Right cardiac atrium (tissue), 5 donors: ENCODE results near the gene CNTNAP2. TPM values are rescaled to one million over a fixed set of nuclear protein-coding genes. Genes with fewer than 3 reads are reported as not detected.

ENCODE experiments used
- ATAC-seq, 2 donors: fragments of 200-7000 bp; cut with Tn5 transposase; one replicate each; pipeline versions ENCODE4 v1.8.0 to v1.9.1; 2020; ENCODE audit warnings: moderate library complexity in 2 of 2, mild to moderate bottlenecking in 1 of 2
- DNase-seq, 3 donors: peaks; one replicate each; pipeline ENCODE4 v3.0.0-alpha.2; 2020
- H3K27ac ChIP-seq: one replicate; pipeline ENCODE4 v1.5.1; 2013; ENCODE audit warnings: mild to moderate bottlenecking, low read length, control low read depth, moderate library complexity
- H3K27me3 ChIP-seq: one replicate; pipeline ENCODE4 v1.6.1; 2013; ENCODE audit not compliant: control insufficient read depth, insufficient read depth
- H3K4me1 ChIP-seq: one replicate; pipeline ENCODE4 v1.6.1; 2013; ENCODE audit warnings: low read length; ENCODE audit not compliant: control insufficient read depth, insufficient read depth
- H3K4me3 ChIP-seq: one replicate; pipeline ENCODE4 v1.5.1; 2013; ENCODE audit warnings: low read length, control low read depth
- H3K9me3 ChIP-seq: one replicate; pipeline ENCODE4 v1.6.1; 2013; ENCODE audit warnings: low read length; ENCODE audit not compliant: control insufficient read depth
- WGBS: extraction: QIAGEN DNeasy Blood & Tissue Kit; methylation state at CpG from one replicate; pipeline ENCODE4 v1.1.7; 2013; 5-methylcytosine and 5-hydroxymethylcytosine counted together
- intact Hi-C, 4 donors: fragments of 100-400 bp; cut with DNase I; formaldehyde crosslinking; loops; one replicate each; pipeline versions ENCODE4 v1.11.0 to v1.14.0; 2022 to 2023
- polyA plus RNA-seq: library from polyadenylated mRNA; stranded (reverse); fragments of 200-250 nt; gene quantifications from one replicate; pipeline ENCODE4 v1.2.3, GENCODE V29; 2013
- total RNA-seq, 4 donors: library from RNA; stranded (reverse); fragmentation: NEBNext Ultra II Directional; extraction: Animal tissue kit (Norgen Biotek cat#: 25700); gene quantifications; one replicate each; pipeline ENCODE4 v1.2.1, GENCODE V29; 2021
- donor health status: healthy with polysubstance abuse.
- donor health status: DM: no; HTN: yes; CAD: no.
- donor health status: DM: no; HTN: no; CAD: no.
- donor health status: DM: no; HTN: yes; CAD: no; lungs with severe emphysema.
- donor health status: DM: yes; HTN: yes; CAD: no.

CNTNAP2 gene
- total and polyA plus RNA-seq, 5 donors, result 0.23 to 1.7 (median 0.91) TPM; not detected in 1

DNA sequence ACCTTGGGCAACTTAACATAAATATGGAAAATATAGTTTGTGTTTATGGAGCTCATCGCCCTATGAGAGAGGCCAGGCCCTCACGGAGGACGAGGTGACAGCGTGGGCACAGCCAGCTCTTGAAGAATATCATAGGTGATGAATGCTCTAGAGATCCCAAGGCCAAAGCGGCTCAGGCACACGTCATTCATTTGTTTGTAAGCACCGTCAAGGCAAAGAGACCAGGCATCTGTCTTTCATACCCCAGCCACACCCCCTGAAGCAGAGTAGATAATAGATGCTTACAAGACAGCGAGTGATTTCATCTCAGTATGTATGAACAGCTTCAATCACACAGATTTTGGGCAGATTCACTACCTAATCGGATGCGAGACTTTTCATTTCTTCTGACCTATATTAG is 2231.9 kb downstream of the CNTNAP2 start:
- DNase-seq (no peak), ATAC-seq (no peak)
- no peak overlapping the region for H3K27ac ChIP-seq
- no peaks in the 10 kb centered on the region for H3K27me3 ChIP-seq
- no peak overlapping the region for H3K4me3 ChIP-seq
- no peaks in the 10 kb centered on the region for H3K4me1 ChIP-seq
- 77% methylated on average over 10 of the region's 10 CpGs for WGBS
- intact Hi-C loops, result no loop called here
- no peaks in the 10 kb centered on the region for H3K9me3 ChIP-seq

DNA sequence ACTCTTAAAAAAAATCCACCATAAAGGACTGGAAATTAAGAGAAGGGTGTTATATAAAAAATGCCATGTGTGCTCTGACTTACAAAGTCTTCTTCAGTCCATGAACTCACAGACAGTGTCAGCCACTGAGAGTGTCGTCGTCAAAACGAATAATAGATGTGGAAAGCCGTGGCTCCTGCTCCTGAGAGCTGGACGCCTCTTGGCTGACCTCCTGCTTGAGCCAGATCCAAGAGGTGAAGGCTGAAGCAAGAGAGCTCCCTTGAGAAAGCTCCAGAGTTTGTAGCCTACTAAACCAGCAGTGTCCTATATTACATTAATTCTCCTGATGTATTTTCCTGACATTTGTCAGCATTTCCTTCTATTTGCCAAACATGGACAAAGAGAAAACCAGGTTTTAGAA is 2239.7 kb downstream of the CNTNAP2 start:
- DNase-seq (peak; percentile 72 to 88 (median 85)), ATAC-seq (peak; percentile 84 to 86)
- Histone ChIP-seq H3K9me3 (no peaks in the 10 kb centered on the region), H3K4me1 (no peaks in the 10 kb centered on the region), H3K4me3 (no peak overlapping the region), H3K27ac (no peak overlapping the region), H3K27me3 (no peaks in the 10 kb centered on the region)
- 27% methylated on average over 5 of the region's 5 CpGs for WGBS
- intact Hi-C loops, result no loop called here

DNA sequence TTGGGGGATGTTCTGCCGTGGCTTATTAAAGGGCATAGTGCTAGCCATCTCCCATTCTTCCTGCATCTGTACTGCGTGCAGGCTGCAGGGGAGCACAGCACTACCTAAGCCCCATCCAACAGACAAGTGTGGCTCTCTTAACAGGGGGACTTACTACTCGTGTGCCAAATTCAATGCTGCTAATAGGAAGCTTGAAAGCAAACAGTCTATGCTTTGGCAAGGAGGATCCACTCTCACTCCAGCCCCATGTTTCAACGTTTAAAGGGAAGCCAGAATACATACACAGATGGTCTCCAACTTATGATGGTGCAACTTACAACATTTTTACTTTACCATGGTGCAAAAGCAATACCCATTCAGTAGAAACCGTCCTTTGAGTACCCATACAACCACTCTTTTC is 2245.9 kb downstream of the CNTNAP2 start:
- ATAC-seq (no peak), DNase-seq (no peak)
- no peaks in the 10 kb centered on the region for H3K9me3 ChIP-seq
- 77% methylated on average over 5 of the region's 5 CpGs for WGBS
- no peak overlapping the region for H3K27ac ChIP-seq
- intact Hi-C loops, result no loop called here
- no peaks in the 10 kb centered on the region for H3K4me1 ChIP-seq
- no peak overlapping the region for H3K4me3 ChIP-seq
- no peaks in the 10 kb centered on the region for H3K27me3 ChIP-seq

DNA sequence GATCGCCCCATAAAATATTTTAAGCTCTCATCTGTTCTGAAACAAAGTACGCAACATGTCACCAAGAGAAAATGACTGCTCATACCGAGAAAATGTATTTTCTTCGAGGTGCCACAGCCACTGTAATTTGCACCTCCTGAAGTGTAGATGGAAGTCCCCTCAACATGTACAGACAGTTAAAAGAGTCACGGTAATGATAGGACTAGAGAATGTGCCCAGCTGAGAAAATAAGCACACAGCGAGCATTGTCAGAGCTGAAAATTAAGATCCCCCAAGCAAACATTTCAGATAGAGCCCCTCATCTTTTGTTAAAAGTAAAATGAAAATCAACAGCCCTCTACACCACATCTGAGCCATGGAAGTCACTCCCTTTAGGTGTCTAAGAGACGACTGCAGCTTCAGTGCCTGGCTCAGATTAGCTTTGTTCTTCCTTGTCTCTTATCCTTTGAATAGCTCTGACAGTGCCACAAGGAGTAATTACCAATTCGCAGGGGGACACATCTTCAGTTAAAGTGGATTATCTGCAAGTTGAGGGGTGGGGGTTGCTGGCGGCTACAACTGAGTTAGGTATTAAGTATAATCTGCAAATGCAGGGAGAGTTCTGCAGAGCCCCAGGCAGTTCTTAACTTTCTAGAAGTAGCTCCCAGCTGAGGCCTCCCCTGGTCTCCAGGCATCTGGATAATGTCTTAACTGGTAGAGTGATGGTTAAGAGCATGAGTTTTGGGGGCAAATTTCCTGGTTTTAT is 2251.3 kb downstream of the CNTNAP2 start:
- Histone ChIP-seq H3K4me3 (no peak overlapping the region), H3K9me3 (no peaks in the 10 kb centered on the region), H3K27ac (no peak overlapping the region), H3K4me1 (no peaks in the 10 kb centered on the region), H3K27me3 (no peaks in the 10 kb centered on the region)
- ATAC-seq (no peak), DNase-seq (no peak)
- WGBS, result 71% methylated on average over 9 of the region's 9 CpGs
- intact Hi-C loops, result no loop called here

DNA sequence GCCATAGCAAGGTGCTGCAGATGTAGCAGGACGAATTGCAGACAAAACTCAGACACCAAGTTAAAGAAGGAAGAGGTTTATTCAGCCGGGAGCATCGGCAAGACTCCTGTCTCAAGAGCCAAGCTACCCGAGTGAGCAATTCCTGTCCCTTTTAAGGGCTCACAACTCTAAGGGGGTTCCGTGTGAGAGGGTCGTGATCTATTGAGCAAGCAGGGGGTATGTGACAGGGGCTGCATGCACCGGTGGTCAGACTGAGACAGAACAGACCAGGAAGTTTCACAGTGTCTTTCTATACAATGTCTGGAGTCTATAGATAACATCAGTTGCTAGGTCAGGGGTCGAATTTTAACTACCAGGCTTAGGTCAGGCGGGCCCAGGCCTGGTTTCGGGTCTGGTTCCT is 2252.0 kb downstream of the CNTNAP2 start:
- ATAC-seq (no peak), DNase-seq (no peak)
- intact Hi-C loops, result no loop called here
- WGBS, result 88% methylated on average over 10 of the region's 10 CpGs
- no peaks in the 10 kb centered on the region for H3K27me3 ChIP-seq
- H3K4me1 ChIP-seq, result no peaks in the 10 kb centered on the region
- no peaks in the 10 kb centered on the region for H3K9me3 ChIP-seq
- no peak overlapping the region for H3K4me3 ChIP-seq
- H3K27ac ChIP-seq, result no peak overlapping the region

DNA sequence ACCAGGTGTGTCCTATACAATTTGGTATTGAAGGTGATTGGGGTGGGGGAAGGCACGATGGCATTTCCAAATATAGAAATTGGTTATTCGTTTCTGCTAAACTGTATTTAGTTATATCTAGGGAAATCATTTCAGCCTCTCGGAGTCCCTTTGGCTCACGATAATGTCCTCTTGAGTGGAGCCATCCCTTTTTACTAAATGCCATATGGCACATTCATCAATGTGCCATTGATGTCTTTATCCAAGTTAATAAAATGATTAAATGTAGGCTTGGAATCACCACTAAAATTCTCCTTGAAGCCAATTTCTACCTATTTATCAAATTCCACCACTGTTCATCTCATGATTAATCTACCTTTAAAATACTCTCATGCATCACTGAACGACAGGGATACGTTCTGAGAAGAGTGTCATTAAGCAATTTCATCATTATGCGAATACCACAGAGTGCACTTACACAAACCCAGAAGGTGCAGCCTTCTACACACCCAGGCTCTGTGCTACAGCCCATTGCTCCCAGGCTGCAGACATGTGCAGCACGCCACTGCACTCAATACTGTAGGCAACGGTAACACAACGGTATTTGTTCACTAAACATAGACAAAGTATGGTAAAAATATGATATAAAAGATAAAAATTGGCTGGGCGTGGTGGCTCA is 2254.8 kb downstream of the CNTNAP2 start:
- Histone ChIP-seq H3K4me1 (no peaks in the 10 kb centered on the region), H3K4me3 (no peak overlapping the region), H3K27ac (no peak overlapping the region), H3K27me3 (no peaks in the 10 kb centered on the region), H3K9me3 (no peaks in the 10 kb centered on the region)
- intact Hi-C loops, result no loop called here
- DNase-seq (no peak), ATAC-seq (no peak)
- WGBS, result 91% methylated on average over 11 of the region's 11 CpGs

DNA sequence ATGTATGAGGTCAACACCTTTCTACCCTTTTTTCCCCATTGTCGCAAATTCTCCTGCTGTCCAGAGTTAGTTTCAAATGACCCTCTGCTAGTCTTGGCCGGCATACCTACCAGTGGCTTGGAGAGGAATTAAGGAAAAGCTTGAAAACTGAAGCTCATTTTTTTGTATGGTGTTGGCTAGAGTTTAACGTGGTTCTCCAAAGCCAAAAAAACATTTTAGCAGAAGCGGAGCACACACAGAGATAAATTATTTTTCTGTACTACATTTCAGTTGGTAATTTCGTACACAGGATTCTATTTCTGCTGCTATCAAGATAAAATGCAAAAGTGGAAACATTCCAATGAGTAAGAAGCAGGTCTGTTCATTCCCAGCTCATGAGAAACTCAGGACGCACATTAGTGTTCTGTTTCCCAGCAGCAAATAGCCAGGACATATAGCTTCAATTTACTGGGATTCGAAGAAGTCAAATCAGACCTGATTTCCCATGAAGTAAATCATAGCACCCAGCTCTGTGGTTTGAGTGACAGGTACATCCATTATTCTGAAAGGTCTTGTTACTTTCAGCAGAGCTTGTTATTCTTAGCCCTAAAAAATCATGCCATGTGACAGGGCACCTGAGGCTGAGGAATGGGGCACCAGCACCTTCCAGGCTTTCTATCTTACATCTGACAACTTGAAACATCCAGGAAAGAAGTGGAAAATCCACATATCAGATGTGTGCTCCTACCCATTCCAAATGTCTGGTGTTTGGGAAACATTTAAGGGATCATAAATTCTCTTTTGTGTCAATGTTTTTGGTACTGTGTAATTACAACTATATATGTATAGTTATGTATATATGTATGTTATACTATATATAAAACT is 2258.0 kb downstream of the CNTNAP2 start:
- 61% methylated on average over 7 of the region's 7 CpGs for WGBS
- no peak overlapping the region for H3K4me3 ChIP-seq
- H3K27ac ChIP-seq, result no peak overlapping the region
- ATAC-seq, result no peak
- H3K4me1 ChIP-seq, result no peaks in the 10 kb centered on the region
- no peak for DNase-seq
- intact Hi-C loops, result no loop called here
- H3K9me3 ChIP-seq, result no peaks in the 10 kb centered on the region
- H3K27me3 ChIP-seq, result no peaks in the 10 kb centered on the region

DNA sequence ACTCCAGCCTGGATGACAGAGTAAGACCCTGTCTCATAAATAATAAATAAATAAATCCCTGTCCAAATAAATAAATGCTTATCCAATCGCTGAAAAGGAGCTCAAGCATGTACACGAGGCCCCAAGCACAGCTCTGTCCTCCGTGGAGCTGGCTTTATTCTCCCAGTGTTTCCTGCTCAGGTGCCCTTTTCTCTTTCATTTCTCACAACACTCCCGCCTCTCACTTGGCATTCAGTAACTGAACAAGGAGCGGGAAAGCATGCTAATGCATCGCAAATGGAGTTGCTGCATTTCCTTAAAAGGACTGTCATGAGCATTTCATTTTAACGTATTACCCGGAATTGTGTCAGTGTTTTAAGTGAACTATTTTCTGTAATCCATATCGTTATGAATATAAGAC is 2263.1 kb downstream of the CNTNAP2 start:
- Histone ChIP-seq H3K9me3 (peaks cover 2% of the 10 kb centered on the region), H3K4me1 (no peaks in the 10 kb centered on the region), H3K27ac (no peak overlapping the region), H3K4me3 (no peak overlapping the region), H3K27me3 (no peaks in the 10 kb centered on the region)
- intact Hi-C loops, result no loop called here
- 84% methylated on average over 9 of the region's 9 CpGs for WGBS
- ATAC-seq (no peak), DNase-seq (no peak)

DNA sequence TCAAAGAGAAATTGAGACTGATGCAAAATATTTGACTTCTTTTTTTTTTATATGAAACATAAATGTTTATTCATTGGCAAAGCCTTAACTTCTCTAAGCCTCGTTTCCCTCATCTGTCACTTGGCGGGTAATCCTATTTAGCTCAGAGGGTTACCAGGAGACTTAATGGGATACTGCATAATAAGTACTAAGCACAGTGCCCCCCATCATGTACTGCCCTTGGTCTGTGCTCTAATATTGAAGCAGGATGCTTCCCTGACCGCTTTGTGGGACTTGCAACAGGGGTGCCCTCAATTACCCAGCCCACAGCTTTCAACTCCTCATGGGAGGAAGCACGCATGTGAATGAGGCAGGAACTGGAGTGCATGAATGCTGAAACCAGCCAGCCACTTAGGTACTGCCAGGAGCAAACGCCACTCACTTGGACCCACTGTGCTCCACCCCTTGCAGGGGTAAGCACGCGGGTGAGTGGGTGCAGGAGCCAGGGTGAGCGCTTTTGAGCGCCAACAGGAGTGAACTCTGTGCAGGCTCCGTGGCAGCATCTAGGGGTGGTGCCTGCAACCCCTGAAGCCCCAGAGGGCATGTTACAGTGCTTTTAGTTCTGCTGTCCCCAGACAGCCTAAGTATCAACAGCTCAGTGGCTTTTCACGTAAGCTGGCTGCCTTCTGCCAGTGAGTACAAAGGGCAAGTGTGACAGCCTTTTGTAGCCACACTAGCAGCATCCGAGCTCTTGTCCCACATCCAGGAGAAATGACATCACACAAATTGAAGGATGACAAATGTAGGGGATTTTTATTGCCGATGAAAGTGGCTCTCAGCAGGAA is 2264.2 kb downstream of the CNTNAP2 start:
- intact Hi-C loops, result no loop called here
- H3K27me3 ChIP-seq, result no peaks in the 10 kb centered on the region
- H3K27ac ChIP-seq, result no peak overlapping the region
- 84% methylated on average over 13 of the region's 13 CpGs for WGBS
- ATAC-seq (no peak), DNase-seq (no peak)
- H3K4me1 ChIP-seq, result no peaks in the 10 kb centered on the region
- no peak overlapping the region for H3K4me3 ChIP-seq
- H3K9me3 ChIP-seq, result peaks cover 2% of the 10 kb centered on the region

DNA sequence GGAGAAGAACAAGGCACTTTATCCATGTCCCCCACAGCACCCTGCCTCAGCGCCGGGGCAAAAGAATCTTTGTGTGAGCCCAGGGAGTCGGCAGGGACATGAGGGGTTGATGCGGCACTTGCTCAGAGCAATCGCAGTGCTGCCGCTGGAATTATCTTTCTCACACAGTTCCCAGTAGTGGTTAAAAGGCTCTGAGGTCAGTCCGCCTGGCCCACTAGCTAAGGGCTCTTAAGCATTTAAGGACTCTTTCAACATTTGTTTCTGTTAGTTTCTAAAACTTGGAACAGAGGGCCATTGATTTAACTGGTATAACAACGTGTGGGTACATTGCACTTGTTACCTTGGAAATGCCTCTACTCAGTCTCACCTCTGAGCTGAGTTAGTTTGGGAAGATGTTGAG is 2266.0 kb downstream of the CNTNAP2 start:
- ATAC-seq (no peak), DNase-seq (no peak)
- Histone ChIP-seq H3K27me3 (no peaks in the 10 kb centered on the region), H3K9me3 (peaks cover 2% of the 10 kb centered on the region), H3K4me1 (no peaks in the 10 kb centered on the region), H3K4me3 (no peak overlapping the region), H3K27ac (no peak overlapping the region)
- intact Hi-C loops, result no loop called here
- WGBS, result 66% methylated on average over 8 of the region's 8 CpGs
